ENCODE measurements around the gene PPFIA2. TPM values are rescaled to one million over a fixed set of nuclear protein-coding genes. Genes with fewer than 3 reads are reported as not detected.

PPFIA2 gene
- total RNA-seq, 1 experiment from 2014 or later: not detected

- BruUV-seq (replicated peaks): no TSS peak
- Histone ChIP-seq H4K20me1 (ENCODE audit: low read length) (no peaks in the 10 kb centered on the region), H3K79me2 (ENCODE audit: low read length) (no peaks in the 10 kb centered on the region), H3K9me3 (ENCODE audit: low read length) (no peaks in the 10 kb centered on the region), H3F3A (ENCODE audit: low read length, unreplicated experiment) (no peaks in the 10 kb centered on the region), H3K27me3 (ENCODE audit: low read length) (no peaks in the 10 kb centered on the region; the same call in 1 of the 2 replicates), H3K9me2 (replicated peaks; ENCODE audit: low read length) (no peaks in the 10 kb centered on the region), H3K27ac (ENCODE audit: low read length) (no peak overlapping the region), H3K4me3 (ENCODE audit: low read length) (no peak overlapping the region), H3K4me2 (ENCODE audit: low read length) (no peak overlapping the region), H3K4me1 (ENCODE audit: insufficient read depth, low read length) (no peaks in the 10 kb centered on the region), H3K9ac (ENCODE audit: low read length) (no peak overlapping the region), H3K36me3 (ENCODE audit: low read depth, low read length) (no peaks in the 10 kb centered on the region), H2AFZ (ENCODE audit: low read length) (no peak overlapping the region)
- ChIA-PET CTCF (no interaction called here), POLR2A (ENCODE audit: unreplicated experiment) (no interaction called here)
- DNase-seq (no peak), ATAC-seq (no peak)
- intact Hi-C loops (cut with micrococcal nuclease): loop anchor here (10.0 kb wide), 3 partner anchors 111 to 1061 kb away; no protein-coding TSS in a partner anchor
- TF ChIP-seq CTCF (conservative IDR thresholded peaks at IDR 0.05; ENCODE audit: low read depth, low read length): no peak
- no peak for TF ChIP-seq EZH2 (IDR thresholded peaks at IDR 0.05; ENCODE audit: low read length, unreplicated experiment)
- TF ChIP-seq EZH2phosphoT487 (IDR thresholded peaks at IDR 0.05; ENCODE audit: borderline replicate concordance, low read length): no peak
Observed at GRCh38 chr12:81255947-81256346, 503.2 kb downstream of the PPFIA2 start.

- POLR2A ChIA-PET (ENCODE audit: unreplicated experiment): no interaction called here
- no peak for TF ChIP-seq EZH2 (IDR thresholded peaks at IDR 0.05; ENCODE audit: low read length, unreplicated experiment)
- no peak for TF ChIP-seq EZH2phosphoT487 (IDR thresholded peaks at IDR 0.05; ENCODE audit: borderline replicate concordance, low read length)
- no peak for TF ChIP-seq CTCF (conservative IDR thresholded peaks at IDR 0.05; ENCODE audit: low read depth, low read length)
- Histone ChIP-seq H3K79me2 (ENCODE audit: low read length) (no peaks in the 10 kb centered on the region), H2AFZ (ENCODE audit: low read length) (no peak overlapping the region), H3K27me3 (ENCODE audit: low read length) (no peaks in the 10 kb centered on the region; the same call in 1 of the 2 replicates), H3K36me3 (ENCODE audit: low read depth, low read length) (no peaks in the 10 kb centered on the region), H3K9me2 (replicated peaks; ENCODE audit: low read length) (no peaks in the 10 kb centered on the region), H4K20me1 (ENCODE audit: low read length) (no peaks in the 10 kb centered on the region), H3K27ac (ENCODE audit: low read length) (no peak overlapping the region), H3K9ac (ENCODE audit: low read length) (no peak overlapping the region), H3K4me3 (ENCODE audit: low read length) (no peak overlapping the region), H3F3A (ENCODE audit: low read length, unreplicated experiment) (no peaks in the 10 kb centered on the region), H3K9me3 (ENCODE audit: low read length) (no peaks in the 10 kb centered on the region), H3K4me1 (ENCODE audit: insufficient read depth, low read length) (no peaks in the 10 kb centered on the region), H3K4me2 (ENCODE audit: low read length) (no peak overlapping the region)
- intact Hi-C loops (cut with micrococcal nuclease): loop anchor here (10.0 kb wide), 3 partner anchors 111 to 1061 kb away; no protein-coding TSS in a partner anchor
- CTCF ChIA-PET: no interaction called here
- no TSS peak for BruUV-seq (replicated peaks)
- ATAC-seq (no peak), DNase-seq (no peak)
Observed at GRCh38 chr12:81255456-81255855, 503.7 kb downstream of the PPFIA2 start.

- H3K9ac ChIP-seq (ENCODE audit: low read length): no peak overlapping the region
- BruUV-seq (replicated peaks): no TSS peak
- ChIA-PET POLR2A (ENCODE audit: unreplicated experiment) (no interaction called here), CTCF (no interaction called here)
- no peaks in the 10 kb centered on the region for H3F3A ChIP-seq (ENCODE audit: low read length, unreplicated experiment)
- no peak overlapping the region for H3K4me3 ChIP-seq (ENCODE audit: low read length)
- TF ChIP-seq CTCF (conservative IDR thresholded peaks at IDR 0.05; ENCODE audit: low read depth, low read length) (no peak), EZH2 (IDR thresholded peaks at IDR 0.05; ENCODE audit: low read length, unreplicated experiment) (no peak), EZH2phosphoT487 (IDR thresholded peaks at IDR 0.05; ENCODE audit: borderline replicate concordance, low read length) (no peak)
- H4K20me1 ChIP-seq (ENCODE audit: low read length): no peaks in the 10 kb centered on the region
- ATAC-seq (no peak), DNase-seq (no peak)
- no peaks in the 10 kb centered on the region for H3K4me1 ChIP-seq (ENCODE audit: insufficient read depth, low read length)
- no peak overlapping the region for H3K27ac ChIP-seq (ENCODE audit: low read length)
- no peaks in the 10 kb centered on the region for H3K9me3 ChIP-seq (ENCODE audit: low read length)
- H2AFZ ChIP-seq (ENCODE audit: low read length): no peak overlapping the region
- H3K9me2 ChIP-seq (replicated peaks; ENCODE audit: low read length): no peaks in the 10 kb centered on the region; the same call in 1 of the 2 replicates
- intact Hi-C loops (cut with micrococcal nuclease): loop anchor here (10.0 kb wide), 3 partner anchors 109 to 1059 kb away; no protein-coding TSS in a partner anchor
- no peaks in the 10 kb centered on the region for H3K36me3 ChIP-seq (ENCODE audit: low read depth, low read length)
- H3K4me2 ChIP-seq (ENCODE audit: low read length): no peak overlapping the region
- no peaks in the 10 kb centered on the region; the same call in none of the 2 replicates for H3K27me3 ChIP-seq (ENCODE audit: low read length)
- H3K79me2 ChIP-seq (ENCODE audit: low read length): no peaks in the 10 kb centered on the region
Observed at GRCh38 chr12:81253360-81253759, 505.8 kb downstream of the PPFIA2 start.

Data from PC-3 (cell line).